Measurements from ENCODE around the gene ACBD4.

DNA sequence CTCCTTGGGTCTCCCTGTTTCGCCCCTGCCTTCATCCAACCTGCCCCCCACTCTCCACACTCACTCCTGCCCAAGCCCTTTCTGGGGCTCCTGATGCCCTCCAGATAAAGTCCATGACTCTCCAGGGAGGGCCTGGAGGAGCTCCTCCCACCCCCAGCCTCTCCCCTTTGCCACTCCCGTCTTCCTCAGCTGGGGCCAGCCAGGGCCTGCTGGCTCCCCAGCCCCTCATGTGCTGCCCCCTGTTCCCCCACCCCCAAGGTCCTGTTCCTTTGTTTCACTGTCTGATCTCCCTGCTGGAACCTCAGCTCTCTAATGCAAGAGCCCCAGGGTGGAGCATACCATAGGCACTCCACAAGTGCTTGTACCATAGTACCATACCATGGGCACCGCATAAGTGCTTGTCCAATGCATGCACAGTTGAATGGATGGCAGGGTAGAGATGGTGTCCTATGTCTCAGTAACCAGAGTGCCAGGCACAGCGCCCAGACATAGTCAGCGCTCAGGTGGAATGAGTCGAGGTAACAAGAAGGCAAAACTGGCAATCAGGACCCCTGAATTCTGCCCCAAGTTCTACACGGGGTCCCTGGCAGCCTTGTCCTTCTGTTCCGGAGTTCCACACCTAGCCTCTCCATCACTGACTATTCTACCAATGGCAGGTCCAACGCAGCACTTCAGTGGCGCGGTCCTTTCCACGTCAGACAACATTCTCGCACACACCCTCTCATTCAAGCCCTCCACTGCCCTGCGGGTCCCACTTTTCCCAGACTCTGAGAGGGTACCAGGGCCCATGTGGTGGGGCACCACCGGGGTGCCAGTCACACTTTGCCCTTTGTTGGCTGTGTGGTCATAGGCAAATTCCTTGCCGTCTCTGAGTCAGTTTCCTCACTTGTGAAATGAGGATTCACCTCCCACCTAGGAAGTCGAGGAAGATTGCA lies 4.5 kb upstream of the ACBD4 start:
- TF ChIP-seq, protein P1, sequence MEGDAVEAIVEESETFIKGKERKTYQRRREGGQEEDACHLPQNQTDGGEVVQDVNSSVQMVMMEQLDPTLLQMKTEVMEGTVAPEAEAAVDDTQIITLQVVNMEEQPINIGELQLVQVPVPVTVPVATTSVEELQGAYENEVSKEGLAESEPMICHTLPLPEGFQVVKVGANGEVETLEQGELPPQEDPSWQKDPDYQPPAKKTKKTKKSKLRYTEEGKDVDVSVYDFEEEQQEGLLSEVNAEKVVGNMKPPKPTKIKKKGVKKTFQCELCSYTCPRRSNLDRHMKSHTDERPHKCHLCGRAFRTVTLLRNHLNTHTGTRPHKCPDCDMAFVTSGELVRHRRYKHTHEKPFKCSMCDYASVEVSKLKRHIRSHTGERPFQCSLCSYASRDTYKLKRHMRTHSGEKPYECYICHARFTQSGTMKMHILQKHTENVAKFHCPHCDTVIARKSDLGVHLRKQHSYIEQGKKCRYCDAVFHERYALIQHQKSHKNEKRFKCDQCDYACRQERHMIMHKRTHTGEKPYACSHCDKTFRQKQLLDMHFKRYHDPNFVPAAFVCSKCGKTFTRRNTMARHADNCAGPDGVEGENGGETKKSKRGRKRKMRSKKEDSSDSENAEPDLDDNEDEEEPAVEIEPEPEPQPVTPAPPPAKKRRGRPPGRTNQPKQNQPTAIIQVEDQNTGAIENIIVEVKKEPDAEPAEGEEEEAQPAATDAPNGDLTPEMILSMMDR (IDR thresholded peaks at IDR 0.05 in 4 of 5, conservative IDR thresholded peaks at IDR 0.05 in 1 of 5): no peak
- TF ChIP-seq POLR2A (IDR thresholded peaks at IDR 0.05): no peak

All from gastrocnemius medialis (tissue), 4 donors.